Measurements from ENCODE around the gene PFKFB3. TPM values are rescaled to one million over a fixed set of nuclear protein-coding genes. Genes with fewer than 3 reads are reported as not detected.
"Not testable (repeated sequence)": the region's sequence is repeated elsewhere in the genome, so short reads cannot be mapped to it uniquely, and the experiment has no call there.

Gene PFKFB3
- total RNA-seq, 1 donor from 2014 or later = 108 TPM

DNA sequence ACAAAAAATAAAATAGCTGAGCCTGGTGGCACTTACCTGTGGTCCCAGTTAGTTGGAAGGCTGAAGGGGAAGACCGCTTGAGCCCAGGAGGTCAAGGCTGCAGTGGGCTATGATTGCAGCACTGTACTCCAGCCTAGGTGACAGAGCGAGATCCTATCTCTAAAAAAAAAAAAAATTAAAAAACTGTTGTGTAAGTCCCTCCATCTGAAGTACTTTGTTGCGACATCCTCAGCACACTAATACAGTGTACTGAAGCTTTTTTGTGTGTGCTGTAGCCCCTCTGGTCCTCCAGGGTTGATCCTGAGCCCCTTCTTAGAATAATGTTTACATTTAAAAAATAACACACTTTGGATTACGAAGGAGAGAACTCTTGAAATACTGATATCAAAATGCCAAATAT, 71.3 kb downstream of the PFKFB3 start:
- no peaks in the 10 kb centered on the region for H3K27me3 Mint-ChIP-seq
- H3K27ac Mint-ChIP-seq = peak overlapping the region; percentile 95
- intact Hi-C loops (cut with micrococcal nuclease) = loop anchor here (5.0 to 10.0 kb wide), 2 partner anchors 137 to 391 kb away; no protein-coding TSS in a partner anchor
- H3K36me3 Mint-ChIP-seq (ENCODE audit: low read depth) = peaks cover 15% of the 10 kb centered on the region
- no peak overlapping the region for H3K4me3 Mint-ChIP-seq
- DNase-seq = no peak
- peaks cover 65% of the 10 kb centered on the region for H3K4me1 Mint-ChIP-seq
- H3K9me3 Mint-ChIP-seq = peaks cover 4% of the 10 kb centered on the region

DNA sequence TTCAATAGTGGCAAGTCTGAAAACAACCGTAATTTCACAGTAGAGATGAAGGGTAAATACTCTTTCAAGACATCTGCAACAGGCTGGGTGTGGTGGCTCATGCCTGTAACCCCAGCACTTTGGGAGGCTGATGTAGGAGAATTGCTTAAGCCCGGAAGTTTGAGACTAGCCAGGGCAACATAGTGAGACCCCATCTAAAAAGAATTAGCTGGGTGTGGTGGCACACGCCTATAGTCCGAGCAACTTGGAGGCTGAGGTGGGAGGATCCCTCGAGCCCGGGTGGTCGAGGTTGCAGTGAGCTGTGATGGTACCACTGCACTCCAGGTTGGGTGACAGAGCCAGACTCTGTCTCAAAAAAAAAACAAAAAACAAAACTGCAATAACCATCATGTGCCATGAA, 71.8 kb downstream of the PFKFB3 start:
- Mint-ChIP-seq H3K27ac (peak overlapping the region; percentile 95), H3K4me1 (peaks cover 64% of the 10 kb centered on the region), H3K27me3 (no peaks in the 10 kb centered on the region), H3K36me3 (ENCODE audit: low read depth) (peaks cover 14% of the 10 kb centered on the region), H3K9me3 (peaks cover 4% of the 10 kb centered on the region), H3K4me3 (no peak overlapping the region)
- DNase-seq = no peak
- intact Hi-C loops (cut with micrococcal nuclease) = loop anchor here (5.0 to 10.0 kb wide), 2 partner anchors 137 to 390 kb away; no protein-coding TSS in a partner anchor

- H3K27ac Mint-ChIP-seq = peak overlapping the region; percentile 95
- H3K9me3 Mint-ChIP-seq = peaks cover 4% of the 10 kb centered on the region
- peaks cover 65% of the 10 kb centered on the region for H3K4me1 Mint-ChIP-seq
- intact Hi-C loops (cut with micrococcal nuclease) = loop anchor here (1.0 to 10.0 kb wide), 4 partner anchors 8 to 389 kb away; partner anchors contain the start of gene PFKFB3
- H3K36me3 Mint-ChIP-seq (ENCODE audit: low read depth) = peaks cover 12% of the 10 kb centered on the region
- DNase-seq = peak; percentile 95
- peak overlapping the region; percentile 79 for H3K4me3 Mint-ChIP-seq
- H3K27me3 Mint-ChIP-seq = no peaks in the 10 kb centered on the region
These were observed 72.6 kb downstream of the PFKFB3 start for GRCh38 chr10:6275022-6275997.

- intact Hi-C loops (cut with micrococcal nuclease) = loop anchor here (10.0 kb wide), 1 partner anchor 388 kb away; no protein-coding TSS in a partner anchor
- H3K36me3 Mint-ChIP-seq (ENCODE audit: low read depth) = peaks cover 12% of the 10 kb centered on the region
- H3K9me3 Mint-ChIP-seq = peaks cover 4% of the 10 kb centered on the region
- H3K4me1 Mint-ChIP-seq = peaks cover 59% of the 10 kb centered on the region
- H3K4me3 Mint-ChIP-seq = no peak overlapping the region
- H3K27ac Mint-ChIP-seq = peak overlapping the region; percentile 95
- H3K27me3 Mint-ChIP-seq = no peaks in the 10 kb centered on the region
- no peak for DNase-seq
These were observed 73.6 kb downstream of the PFKFB3 start for GRCh38 chr10:6276356-6276755.

DNA sequence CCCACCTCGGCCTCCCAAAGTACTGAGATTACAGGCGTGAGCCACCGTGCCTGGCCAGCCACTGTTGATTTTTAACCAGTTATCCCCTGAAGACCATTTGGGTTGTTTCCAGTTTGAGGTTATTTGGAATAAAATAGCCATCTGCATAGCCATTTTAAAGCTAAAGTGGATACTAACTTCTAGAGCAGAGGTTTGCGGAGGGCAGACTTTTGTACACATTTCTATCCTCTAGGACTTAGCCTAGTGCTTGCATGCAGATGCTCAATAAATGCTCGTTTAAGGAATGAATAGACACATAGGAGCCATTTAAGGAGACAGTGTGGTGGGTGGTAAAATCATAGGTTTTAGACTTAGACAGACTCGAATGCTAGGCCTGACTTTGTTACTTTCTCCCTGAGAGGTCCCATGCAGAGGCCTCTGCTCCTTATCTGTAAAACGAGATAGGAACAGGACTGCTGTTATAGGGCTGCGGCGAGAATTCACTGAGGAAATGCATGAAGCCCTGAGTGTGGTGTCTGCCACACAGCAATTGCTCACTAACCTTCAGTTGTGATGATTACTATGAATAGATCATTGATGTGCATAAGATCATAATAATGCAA, 75.9 kb downstream of the PFKFB3 start:
- peaks cover 4% of the 10 kb centered on the region for H3K9me3 Mint-ChIP-seq
- H3K36me3 Mint-ChIP-seq (ENCODE audit: low read depth) = peaks cover 18% of the 10 kb centered on the region
- H3K4me1 Mint-ChIP-seq = peaks cover 49% of the 10 kb centered on the region
- no peak overlapping the region for H3K27ac Mint-ChIP-seq
- no peak overlapping the region for H3K4me3 Mint-ChIP-seq
- H3K27me3 Mint-ChIP-seq = no peaks in the 10 kb centered on the region
- intact Hi-C loops (cut with micrococcal nuclease) = loop anchor here (10.0 kb wide), 1 partner anchor 386 kb away; no protein-coding TSS in a partner anchor
- DNase-seq = no peak

- H3K27me3 Mint-ChIP-seq = no peaks in the 10 kb centered on the region
- H3K4me1 Mint-ChIP-seq = peaks cover 42% of the 10 kb centered on the region
- intact Hi-C loops (cut with micrococcal nuclease) = loop anchor here (10.0 kb wide), 1 partner anchor 385 kb away; no protein-coding TSS in a partner anchor
- H3K36me3 Mint-ChIP-seq (ENCODE audit: low read depth) = peaks cover 22% of the 10 kb centered on the region
- H3K27ac Mint-ChIP-seq = no peak overlapping the region
- H3K9me3 Mint-ChIP-seq = peaks cover 4% of the 10 kb centered on the region
- H3K4me3 Mint-ChIP-seq = no peak overlapping the region
- DNase-seq = no peak
These were observed 77.0 kb downstream of the PFKFB3 start for GRCh38 chr10:6279540-6280267.

DNA sequence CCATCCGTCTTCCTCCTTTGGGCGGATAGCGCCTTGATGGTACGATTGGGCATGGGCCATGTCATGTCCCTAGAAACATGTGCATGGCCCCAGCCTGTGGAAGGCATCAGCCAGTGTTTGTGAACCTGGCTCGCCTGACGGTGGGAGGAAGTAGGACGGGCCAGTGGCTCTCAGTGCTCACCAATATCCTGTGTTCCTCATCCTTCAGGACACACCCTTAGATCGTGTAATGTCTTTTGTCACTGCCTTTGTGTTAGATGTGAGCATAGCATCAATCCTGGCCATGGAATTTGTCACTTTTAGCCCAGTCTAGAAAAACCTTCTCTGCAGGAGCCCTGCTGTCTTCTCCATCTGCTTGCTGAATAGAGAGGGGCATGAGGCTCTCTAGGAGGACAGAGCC, 77.6 kb downstream of the PFKFB3 start:
- Mint-ChIP-seq H3K27me3 (no peaks in the 10 kb centered on the region), H3K36me3 (ENCODE audit: low read depth) (peaks cover 19% of the 10 kb centered on the region), H3K4me1 (peaks cover 37% of the 10 kb centered on the region), H3K4me3 (peak overlapping the region; percentile 3), H3K27ac (no peak overlapping the region), H3K9me3 (peaks cover 4% of the 10 kb centered on the region)
- intact Hi-C loops (cut with micrococcal nuclease) = no loop called here
- no peak for DNase-seq

GRCh38 chr10:6282454-6282958, 79.8 kb downstream of the PFKFB3 start:
- intact Hi-C loops (cut with micrococcal nuclease) = no loop called here
- Mint-ChIP-seq H3K27ac (no peak overlapping the region), H3K27me3 (no peaks in the 10 kb centered on the region), H3K4me3 (no peak overlapping the region), H3K36me3 (ENCODE audit: low read depth) (peaks cover 17% of the 10 kb centered on the region), H3K4me1 (peaks cover 19% of the 10 kb centered on the region), H3K9me3 (peaks cover 2% of the 10 kb centered on the region)
- no peak for DNase-seq

DNA sequence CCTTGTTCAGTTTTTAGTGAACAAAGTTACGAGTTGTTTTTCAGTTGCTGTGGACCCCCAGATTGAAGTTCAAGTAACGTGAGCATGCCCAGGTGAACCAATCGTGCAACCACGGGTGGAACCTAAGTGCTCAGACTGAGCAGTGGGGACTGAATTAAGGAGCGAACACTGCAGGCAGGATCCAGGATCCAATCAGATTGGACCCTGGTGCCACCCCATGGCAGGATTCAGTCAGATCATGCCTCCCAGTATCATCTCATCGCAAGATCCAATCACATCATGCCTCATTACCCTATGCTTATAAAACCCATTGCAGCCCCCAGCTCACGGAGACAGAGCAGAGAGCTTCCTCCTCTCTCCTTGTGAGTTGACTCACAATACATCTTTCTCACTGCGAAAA, 80.9 kb downstream of the PFKFB3 start:
- Mint-ChIP-seq H3K4me1 (peaks cover 18% of the 10 kb centered on the region), H3K9me3 (no peaks in the 10 kb centered on the region), H3K4me3 (no peak overlapping the region), H3K36me3 (ENCODE audit: low read depth) (peaks cover 12% of the 10 kb centered on the region), H3K27ac (no peak overlapping the region), H3K27me3 (no peaks in the 10 kb centered on the region)
- no peak for DNase-seq
- intact Hi-C loops (cut with micrococcal nuclease) = no loop called here

DNA sequence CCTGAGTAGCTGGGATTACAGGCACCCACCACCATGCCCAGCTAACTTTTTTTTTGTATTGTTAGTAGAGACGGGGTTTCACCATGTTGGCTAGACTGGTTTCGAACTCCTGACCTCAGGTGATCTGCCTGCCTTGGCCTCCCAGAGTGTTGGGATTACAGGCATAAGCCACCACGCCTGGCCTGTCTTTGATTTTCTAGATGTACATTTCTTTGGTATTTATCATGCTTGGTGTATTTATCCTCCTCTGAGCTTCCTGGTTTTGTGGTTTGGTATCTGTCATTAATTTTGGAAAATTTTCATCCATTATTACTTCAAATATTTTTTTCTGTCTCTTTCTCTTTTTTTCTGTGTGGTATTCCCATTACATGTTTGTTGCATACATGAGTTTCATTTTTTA, 87.9 kb downstream of the PFKFB3 start:
- H3K4me1 Mint-ChIP-seq = peaks cover 22% of the 10 kb centered on the region
- H3K4me3 Mint-ChIP-seq, DNase-seq, H3K9me3 Mint-ChIP-seq, H3K27me3 Mint-ChIP-seq: not testable (repeated sequence)
- H3K27ac Mint-ChIP-seq = peak overlapping the region; percentile 18
- H3K36me3 Mint-ChIP-seq (ENCODE audit: low read depth) = peaks cover 16% of the 10 kb centered on the region
- intact Hi-C loops (cut with micrococcal nuclease) = loop anchor here (1.0 to 5.0 kb wide), 2 partner anchors 15 to 88 kb away; partner anchors contain the start of gene PFKFB3

GRCh38 chr10:6292741-6293151, 90.0 kb downstream of the PFKFB3 start:
- intact Hi-C loops (cut with micrococcal nuclease) = loop anchor here (5.0 kb wide), 1 partner anchor 90 kb away; the partner anchor contains the start of gene PFKFB3
- peaks cover 19% of the 10 kb centered on the region for H3K36me3 Mint-ChIP-seq (ENCODE audit: low read depth)
- peak overlapping the region; percentile 81 for H3K27ac Mint-ChIP-seq
- H3K4me3 Mint-ChIP-seq = no peak overlapping the region
- peaks cover 8% of the 10 kb centered on the region for H3K9me3 Mint-ChIP-seq
- peaks cover 40% of the 10 kb centered on the region for H3K4me1 Mint-ChIP-seq
- H3K27me3 Mint-ChIP-seq = no peaks in the 10 kb centered on the region
- DNase-seq = no peak

DNA sequence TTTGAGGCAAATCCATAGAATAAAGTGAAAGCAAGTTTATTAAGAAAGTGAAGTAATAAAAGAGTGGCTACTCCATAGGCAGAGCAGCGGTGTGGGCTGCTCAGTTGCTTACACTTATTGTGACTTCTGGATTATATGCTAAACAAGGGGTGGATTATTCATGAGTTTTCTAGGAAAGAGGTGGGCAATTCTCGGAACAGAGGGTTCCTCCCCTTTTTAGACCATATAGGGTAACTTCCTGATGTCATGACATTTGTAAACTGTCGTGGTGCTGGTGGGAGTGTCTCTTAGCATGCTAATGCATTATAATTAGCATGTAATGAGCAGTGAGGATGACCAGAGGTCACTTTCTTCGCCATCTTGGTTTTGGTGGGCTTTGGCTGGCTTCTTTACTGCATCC, 93.7 kb downstream of the PFKFB3 start:
- DNase-seq; H3K4me3 Mint-ChIP-seq; intact Hi-C loops (cut with micrococcal nuclease); H3K27me3 Mint-ChIP-seq: not testable (repeated sequence)
- peaks cover 62% of the 10 kb centered on the region for H3K4me1 Mint-ChIP-seq
- peaks cover 11% of the 10 kb centered on the region for H3K9me3 Mint-ChIP-seq
- H3K36me3 Mint-ChIP-seq (ENCODE audit: low read depth) = peaks cover 26% of the 10 kb centered on the region
- peak overlapping the region; percentile 11 for H3K27ac Mint-ChIP-seq

GRCh38 chr10:6296828-6297251, 94.1 kb downstream of the PFKFB3 start:
- Mint-ChIP-seq H3K27me3 (no peaks in the 10 kb centered on the region), H3K27ac (no peak overlapping the region), H3K4me3 (no peak overlapping the region), H3K4me1 (peaks cover 59% of the 10 kb centered on the region), H3K36me3 (ENCODE audit: low read depth) (peaks cover 28% of the 10 kb centered on the region), H3K9me3 (peaks cover 11% of the 10 kb centered on the region)
- DNase-seq = no peak
- intact Hi-C loops (cut with micrococcal nuclease) = no loop called here
